Endothelial cell of umbilical vein (primary cell): ENCODE data around the gene ANKS1A. TPM values are rescaled to one million over a fixed set of nuclear protein-coding genes. Genes with fewer than 3 reads are reported as not detected.

Source experiments
- BruUV-seq: library from RNA; stranded (reverse); fragments of 400-500 nt; replicated peaks from 2 replicates; lab custom pipeline; 2021; lab: Mats Ljungman, UMichigan
- CTCF ChIA-PET: fragments of 300-600, 350-600 bp; sonication (Branson Sonifier 250); formaldehyde crosslinking; loops from one replicate; lab custom pipeline; 2021; ENCODE audit warnings: antibody characterized with exemption, inconsistent platforms; lab: Charles Lee
- POLR2A ChIA-PET: fragments of 300-600, 350-600 bp; sonication (Branson Sonifier 250); formaldehyde crosslinking; loops from one replicate; lab custom pipeline; 2021; ENCODE audit warnings: antibody characterized with exemption, inconsistent platforms; lab: Charles Lee
- DNase-seq: peaks from one replicate; pipeline ENCODE4 v3.0.0-alpha.2; 2011; ENCODE audit warnings: low read depth, low spot score
- FAIRE-seq: peaks from 2 replicates; lab custom pipeline; 2011; peaks lifted over from hg19 to GRCh38; lab: Jason Lieb, UNC
- H2AFZ ChIP-seq: 2 replicates; pipeline ENCODE4 v1.6.0; 2012; ENCODE audit warnings: low read depth, low read length, control low read depth, inconsistent platforms
- H3K27ac ChIP-seq: 2 replicates; pipeline ENCODE4 v1.5.1; 2011; ENCODE audit warnings: low read depth, mild to moderate bottlenecking, control low read depth, low read length, moderate library complexity; ENCODE audit not compliant: insufficient read depth
- H3K27me3 ChIP-seq, 2 experiments: 2 replicates each; pipeline versions ENCODE4 v1.6.0 to v1.6.1; 2011; ENCODE audit warnings: low read length in 2 of 2, mixed read lengths in 1 of 2; ENCODE audit not compliant: control insufficient read depth in 2 of 2, insufficient read depth in 2 of 2
- H3K36me3 ChIP-seq, 2 experiments: 2 replicates in 1 of 2; 3 replicates in 1 of 2; pipeline ENCODE4 v1.5.1; 2011; ENCODE audit warnings: low read length in 2 of 2, mild to moderate bottlenecking in 1 of 2, moderate library complexity in 1 of 2; ENCODE audit not compliant: control insufficient read depth in 2 of 2, insufficient read depth in 2 of 2; ENCODE audit errors: extremely low read depth in 1 of 2
- H3K4me1 ChIP-seq: 3 replicates; pipeline ENCODE4 v1.5.1; 2011; ENCODE audit warnings: mild to moderate bottlenecking, low read length; ENCODE audit not compliant: control insufficient read depth, insufficient read depth; ENCODE audit errors: extremely low read depth
- H3K4me2 ChIP-seq: 2 replicates; pipeline ENCODE4 v1.6.1; 2011; ENCODE audit warnings: low read length, control low read depth, mixed read lengths; ENCODE audit not compliant: insufficient read depth
- H3K4me3 ChIP-seq, 3 experiments: fragments of 200-600 bp in 1 of 3; sonication (generic), shearing (Covaris generic) in 1 of 3; replicated peaks in 1 of 3; 2 replicates each; pipeline ENCODE4 v1.5.1; 2011 to 2016; ENCODE audit warnings: control low read depth in 3 of 3, low read length in 3 of 3, mild to moderate bottlenecking in 2 of 3, inconsistent platforms in 1 of 3, low read depth in 1 of 3, moderate library complexity in 1 of 3; ENCODE audit not compliant: insufficient read depth in 1 of 3
- H3K79me2 ChIP-seq: 2 replicates; pipeline ENCODE4 v1.6.0; 2012; ENCODE audit warnings: low read length, inconsistent platforms; ENCODE audit not compliant: control insufficient read depth, insufficient read depth
- H3K9ac ChIP-seq: replicated peaks from 2 replicates; pipeline ENCODE3; 2011; ENCODE audit warnings: low read length, control low read depth; ENCODE audit not compliant: insufficient read depth; ENCODE audit errors: extremely low read depth
- H3K9me1 ChIP-seq: replicated peaks from 3 replicates; pipeline ENCODE4 v1.6.0; 2011; ENCODE audit warnings: mild to moderate bottlenecking, low read length; ENCODE audit not compliant: control insufficient read depth, insufficient read depth; ENCODE audit errors: extremely low read depth
- H3K9me3 ChIP-seq: replicated peaks from 2 replicates; pipeline ENCODE4 v1.5.1; 2012; ENCODE audit warnings: low read length, inconsistent platforms; ENCODE audit not compliant: control insufficient read depth, insufficient read depth
- H4K20me1 ChIP-seq: replicated peaks from 2 replicates; pipeline ENCODE3; 2011; ENCODE audit warnings: mild to moderate bottlenecking, low read length; ENCODE audit not compliant: control insufficient read depth, insufficient read depth; ENCODE audit errors: extremely low read depth
- EZH2 ChIP-seq: IDR thresholded peaks from 2 replicates; pipeline ENCODE4 v1.6.1; 2012; ENCODE audit warnings: borderline replicate concordance, low read depth, mild to moderate bottlenecking, moderate library complexity, low read length, inconsistent platforms; ENCODE audit not compliant: severe bottlenecking
- FOS ChIP-seq: IDR thresholded peaks from 2 replicates; pipeline ENCODE4 v1.6.1; 2011; ENCODE audit warnings: mild to moderate bottlenecking, low read length, moderate library complexity, borderline replicate concordance; ENCODE audit not compliant: insufficient read depth
- GATA2 ChIP-seq: IDR thresholded peaks from 2 replicates; pipeline ENCODE4 v1.7.0; 2011; ENCODE audit warnings: low read depth, mild to moderate bottlenecking, moderate library complexity, mixed read lengths, low read length; ENCODE audit not compliant: insufficient read length, insufficient read depth
- JUN ChIP-seq: IDR thresholded peaks from 2 replicates; pipeline ENCODE4 v1.6.1; 2011; ENCODE audit warnings: borderline replicate concordance, low read depth; ENCODE audit not compliant: insufficient read length, insufficient read depth
- MYC ChIP-seq: IDR thresholded peaks from one replicate; pipeline ENCODE4 v1.6.1; 2011; ENCODE audit warnings: mild to moderate bottlenecking, low read depth, low read length
- POLR2A ChIP-seq: IDR thresholded peaks from 2 replicates; pipeline ENCODE4 v1.6.1; 2012; ENCODE audit warnings: low read depth, mild to moderate bottlenecking, control low read depth, low read length
- POLR2AphosphoS5 ChIP-seq: IDR thresholded peaks from 2 replicates; pipeline ENCODE4 v1.6.1; 2012; ENCODE audit warnings: low read depth, mild to moderate bottlenecking, control low read depth, low read length, moderate library complexity; ENCODE audit not compliant: insufficient read depth
- dilution Hi-C: fragments of 300-500 bp; cut with MboI; formaldehyde crosslinking; loops from one replicate; pipeline ENCODE4 v1.15.0; 2019; ENCODE audit warnings: low sequenced_read_pairs; ENCODE audit not compliant: extremely low pct_ligation_motif_present
- intact Hi-C: fragments of 100-400 bp; cut with micrococcal nuclease; formaldehyde crosslinking; loops from one replicate; pipeline ENCODE4 v1.10.0; 2022
- polyA plus RNA-seq, 4 experiments: library from polyadenylated mRNA; depleted of rRNA in 3 of 4; stranded (reverse) in 3 of 4; unstranded in 1 of 4; fragments of >200 nt; gene quantifications; 2 replicates each; pipeline versions ENCODE4 v1.2.1 to v1.2.3, GENCODE V29; 2011 to 2012; ENCODE audit warnings: missing spikeins in 1 of 4
- total RNA-seq: library from RNA; stranded (reverse); gene quantifications from 2 replicates; pipeline ENCODE4 v1.2.3, GENCODE V29; 2021
- TF ChIP-seq, protein P1 (sequence below), 2 donors: IDR thresholded peaks; 1 replicate in 1 of 2; 2 replicates in 1 of 2; pipeline ENCODE4 v1.5.1; 2011; ENCODE audit warnings: low read length in 2 of 2, mild to moderate bottlenecking in 2 of 2, moderate library complexity in 2 of 2, control low read depth in 1 of 2, inconsistent platforms in 1 of 2, low read depth in 1 of 2; ENCODE audit not compliant: insufficient read depth in 1 of 2; ENCODE audit errors: extremely low read depth in 1 of 2
- TF ChIP-seq, protein P2 (sequence below): IDR thresholded peaks from 2 replicates; pipeline ENCODE4 v1.6.1; 2011; ENCODE audit not compliant: insufficient read depth, insufficient read length

The ANKS1A gene
- total and polyA plus RNA-seq, 2 donors (not counting 3 experiments of a cell fraction or from before 2014, with no cell fraction given) = 8.9 to 26.1 TPM

DNA sequence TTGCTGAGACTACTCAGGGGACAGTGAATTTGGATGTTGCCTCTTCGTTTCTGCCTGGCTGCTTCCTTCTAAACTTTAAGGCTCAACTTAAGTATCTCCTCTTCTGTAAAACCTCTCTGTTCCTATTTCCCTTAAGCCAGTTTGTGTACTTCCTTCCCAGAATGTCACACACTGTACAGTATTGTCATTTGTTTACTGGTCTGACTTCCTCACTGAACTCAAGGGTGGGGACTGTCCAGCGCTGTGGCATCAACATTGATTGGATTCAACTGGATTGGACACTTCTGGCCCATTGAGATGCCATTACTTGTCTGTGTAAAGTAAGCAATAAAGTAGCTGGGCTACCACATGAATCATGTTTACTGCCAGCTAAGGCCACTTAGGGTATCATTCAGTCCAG is 69.7 kb downstream of the ANKS1A start:
- BruUV-seq = no TSS peak
- CTCF ChIA-PET = no interaction called here
- intact Hi-C loops = loop anchor here (10.0 kb wide), 1 partner anchor 64 kb away; no protein-coding TSS in a partner anchor

More for the DNA sequence above, 69.7 kb downstream of the ANKS1A start:
- Histone ChIP-seq H3K27ac (no peak overlapping the region), H3K4me1 (peaks cover 3% of the 10 kb centered on the region), H3K36me3 (no peaks in the 10 kb centered on the region), H3K9me3 (no peaks in the 10 kb centered on the region), H2AFZ (no peak overlapping the region), H3K27me3 (no peaks in the 10 kb centered on the region), H3K9me1 (no peaks in the 10 kb centered on the region), H3K4me3 (no peak overlapping the region), H3K79me2 (no peaks in the 10 kb centered on the region), H3K9ac (no peak overlapping the region), H3K4me2 (no peak overlapping the region), H4K20me1 (no peaks in the 10 kb centered on the region)
- FAIRE-seq (no peak), DNase-seq (no peak)
- POLR2A ChIA-PET = no interaction called here
- TF ChIP-seq POLR2A (no peak), JUN (no peak), FOS (no peak), EZH2 (no peak), MYC (no peak), POLR2AphosphoS5 (no peak), GATA2 (no peak)
- TF ChIP-seq, protein P1, sequence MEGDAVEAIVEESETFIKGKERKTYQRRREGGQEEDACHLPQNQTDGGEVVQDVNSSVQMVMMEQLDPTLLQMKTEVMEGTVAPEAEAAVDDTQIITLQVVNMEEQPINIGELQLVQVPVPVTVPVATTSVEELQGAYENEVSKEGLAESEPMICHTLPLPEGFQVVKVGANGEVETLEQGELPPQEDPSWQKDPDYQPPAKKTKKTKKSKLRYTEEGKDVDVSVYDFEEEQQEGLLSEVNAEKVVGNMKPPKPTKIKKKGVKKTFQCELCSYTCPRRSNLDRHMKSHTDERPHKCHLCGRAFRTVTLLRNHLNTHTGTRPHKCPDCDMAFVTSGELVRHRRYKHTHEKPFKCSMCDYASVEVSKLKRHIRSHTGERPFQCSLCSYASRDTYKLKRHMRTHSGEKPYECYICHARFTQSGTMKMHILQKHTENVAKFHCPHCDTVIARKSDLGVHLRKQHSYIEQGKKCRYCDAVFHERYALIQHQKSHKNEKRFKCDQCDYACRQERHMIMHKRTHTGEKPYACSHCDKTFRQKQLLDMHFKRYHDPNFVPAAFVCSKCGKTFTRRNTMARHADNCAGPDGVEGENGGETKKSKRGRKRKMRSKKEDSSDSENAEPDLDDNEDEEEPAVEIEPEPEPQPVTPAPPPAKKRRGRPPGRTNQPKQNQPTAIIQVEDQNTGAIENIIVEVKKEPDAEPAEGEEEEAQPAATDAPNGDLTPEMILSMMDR (IDR thresholded peaks at IDR 0.05; ENCODE audit: extremely low read depth in 1 of 2, insufficient read depth in 1 of 2, low read depth in 1 of 2, low read length in 2 of 2) = no peak
- TF ChIP-seq, protein P2, sequence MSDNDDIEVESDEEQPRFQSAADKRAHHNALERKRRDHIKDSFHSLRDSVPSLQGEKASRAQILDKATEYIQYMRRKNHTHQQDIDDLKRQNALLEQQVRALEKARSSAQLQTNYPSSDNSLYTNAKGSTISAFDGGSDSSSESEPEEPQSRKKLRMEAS = no peak
- dilution Hi-C loops = no loop called here
